HG02840 (cell line): ENCODE results near the gene BUD31.
A peak's percentile ranks its signal among the peaks of the same experiment; 100 is the strongest.

Source experiments
- ATAC-seq: cut with Tn5 transposase; IDR thresholded peaks from one replicate; pipeline ENCODE4 v1.9.1; 2021; ENCODE audit warnings: mild to moderate bottlenecking, moderate library complexity, moderate number of reproducible peaks; ENCODE audit not compliant: unreplicated experiment, low FRiP score

BUD31 gene

GRCh38 chr7:99460651-99461050, 51.9 kb downstream of the BUD31 start:
- no peak for ATAC-seq

- ATAC-seq = no peak
These were observed 52.5 kb downstream of the BUD31 start for GRCh38 chr7:99461221-99461620.

GRCh38 chr7:99465421-99465768, 56.6 kb downstream of the BUD31 start:
- ATAC-seq = peak; percentile 36

GRCh38 chr7:99468336-99468918, 59.7 kb downstream of the BUD31 start:
- no peak for ATAC-seq
